ENCODE data around the gene ARNT2.

Gene ARNT2

GRCh38 chr15:80536716-80537115 lies 132.5 kb downstream of the ARNT2 start:
- no peak for ATAC-seq
- TF ChIP-seq ZC3H10 (CRISPR knock-in tag; IDR thresholded peaks at IDR 0.05) (no peak), PATZ1 (CRISPR knock-in tag; IDR thresholded peaks at IDR 0.05; ENCODE audit: borderline replicate concordance) (no peak)

GRCh38 chr15:80545078-80545477 lies 140.9 kb downstream of the ARNT2 start:
- TF ChIP-seq ZC3H10 (CRISPR knock-in tag; IDR thresholded peaks at IDR 0.05) (no peak), ESRRG (CRISPR knock-in tag; IDR thresholded peaks at IDR 0.05) (no peak), TSHZ2 (CRISPR knock-in tag; IDR thresholded peaks at IDR 0.05) (no peak), TOX (CRISPR knock-in tag; IDR thresholded peaks at IDR 0.05; ENCODE audit: borderline replicate concordance) (no peak), ISL1 (CRISPR knock-in tag; IDR thresholded peaks at IDR 0.05) (no peak), OSR1 (CRISPR knock-in tag; IDR thresholded peaks at IDR 0.05) (no peak), PPARA (CRISPR knock-in tag; IDR thresholded peaks at IDR 0.05; ENCODE audit: borderline replicate concordance) (no peak), ZNF70 (CRISPR knock-in tag; IDR thresholded peaks at IDR 0.05) (no peak), ZNF565 (CRISPR knock-in tag; conservative IDR thresholded peaks at IDR 0.05; ENCODE audit: low read depth) (no peak), POU6F1 (CRISPR knock-in tag; IDR thresholded peaks at IDR 0.05; ENCODE audit: borderline replicate concordance, low read depth) (no peak), ARNTL (CRISPR knock-in tag; IDR thresholded peaks at IDR 0.05; ENCODE audit: borderline replicate concordance, low read depth) (no peak), CSDC2 (CRISPR knock-in tag; IDR thresholded peaks at IDR 0.05) (no peak), ZFP30 (CRISPR knock-in tag; IDR thresholded peaks at IDR 0.05) (no peak), CREB5 (CRISPR knock-in tag; IDR thresholded peaks at IDR 0.05; ENCODE audit: low read depth) (no peak), RARB (CRISPR knock-in tag; IDR thresholded peaks at IDR 0.05) (no peak), SNAI2 (CRISPR knock-in tag; IDR thresholded peaks at IDR 0.05) (no peak), ZNF8 (CRISPR knock-in tag; IDR thresholded peaks at IDR 0.05) (no peak)
- ATAC-seq = no peak

- no peak for TF ChIP-seq POU6F1 (CRISPR knock-in tag; IDR thresholded peaks at IDR 0.05; ENCODE audit: borderline replicate concordance, low read depth)
- no peak for TF ChIP-seq OSR1 (CRISPR knock-in tag; IDR thresholded peaks at IDR 0.05)
- no peak for TF ChIP-seq ARNTL (CRISPR knock-in tag; IDR thresholded peaks at IDR 0.05; ENCODE audit: borderline replicate concordance, low read depth)
- no peak for TF ChIP-seq GLIS3 (CRISPR knock-in tag; IDR thresholded peaks at IDR 0.05)
- no peak for TF ChIP-seq TSHZ2 (CRISPR knock-in tag; IDR thresholded peaks at IDR 0.05)
- no peak for TF ChIP-seq ZNF565 (CRISPR knock-in tag; conservative IDR thresholded peaks at IDR 0.05; ENCODE audit: low read depth)
- no peak for TF ChIP-seq ZNF8 (CRISPR knock-in tag; IDR thresholded peaks at IDR 0.05)
- TF ChIP-seq ZNF70 (CRISPR knock-in tag; IDR thresholded peaks at IDR 0.05) = no peak
- no peak for TF ChIP-seq CSRNP3 (CRISPR knock-in tag; IDR thresholded peaks at IDR 0.05)
- no peak for TF ChIP-seq ISL1 (CRISPR knock-in tag; IDR thresholded peaks at IDR 0.05)
- no peak for TF ChIP-seq ZFP30 (CRISPR knock-in tag; IDR thresholded peaks at IDR 0.05)
- no peak for TF ChIP-seq CREB5 (CRISPR knock-in tag; IDR thresholded peaks at IDR 0.05; ENCODE audit: low read depth)
- no peak for TF ChIP-seq CSDC2 (CRISPR knock-in tag; IDR thresholded peaks at IDR 0.05)
- TF ChIP-seq ZC3H10 (CRISPR knock-in tag; IDR thresholded peaks at IDR 0.05) = no peak
- no peak for TF ChIP-seq BACH2 (CRISPR knock-in tag; IDR thresholded peaks at IDR 0.05; ENCODE audit: borderline replicate concordance)
Measured at GRCh38 chr15:80547264-80547663, 143.1 kb downstream of the ARNT2 start.

More at GRCh38 chr15:80547264-80547663, 143.1 kb downstream of the ARNT2 start:
- no peak for ATAC-seq
